NCI-H2196 treated with DMSO at 0.1 percent for 48 hours (cell line): ENCODE data around the gene YWHAE.
A peak's percentile ranks its signal among the peaks of the same experiment; 100 is the strongest.
"Not testable (repeated sequence)": the region's sequence is repeated elsewhere in the genome, so short reads cannot be mapped to it uniquely, and the experiment has no call there.

Experiments used
- DNase-seq: peaks from one replicate; lab custom pipeline; 2025; ENCODE audit not compliant: unreplicated experiment; lab: John Stamatoyannopoulos, UW

YWHAE gene

DNA sequence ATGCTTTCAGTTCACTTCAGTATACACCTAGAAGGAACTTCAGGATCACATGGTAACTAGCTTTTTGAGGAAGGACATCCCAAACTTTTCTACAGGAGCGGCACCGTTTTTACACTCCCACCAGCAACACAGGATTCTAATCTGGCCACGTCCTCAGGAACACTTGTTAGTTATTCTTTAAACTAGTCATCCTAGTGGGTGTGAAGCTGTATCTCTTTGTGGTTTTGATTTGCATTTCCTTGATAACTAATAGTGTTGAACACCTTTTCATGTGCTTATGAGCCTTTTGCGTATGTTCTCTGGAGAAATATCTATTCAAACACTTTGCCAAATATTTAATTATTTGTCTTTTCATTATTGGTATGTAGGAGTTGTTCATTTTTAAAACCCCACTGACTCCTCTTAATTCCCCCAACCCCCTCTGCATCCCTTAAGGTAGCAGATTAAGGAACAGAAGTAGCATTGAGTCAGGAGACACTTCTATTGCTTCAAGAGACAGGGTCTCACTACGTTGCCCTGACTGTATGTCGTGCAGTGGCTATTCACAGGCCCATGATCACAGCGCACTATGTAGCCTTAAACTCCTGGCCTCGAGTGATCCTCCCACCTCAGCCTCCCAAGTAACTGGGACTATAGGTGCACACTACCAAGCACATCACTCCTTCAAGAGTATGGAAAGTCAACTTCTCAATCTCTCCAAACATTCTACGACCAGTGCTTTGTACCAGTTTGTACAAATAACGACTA, 25.4 kb downstream of the YWHAE start:
- no peak for DNase-seq

DNA sequence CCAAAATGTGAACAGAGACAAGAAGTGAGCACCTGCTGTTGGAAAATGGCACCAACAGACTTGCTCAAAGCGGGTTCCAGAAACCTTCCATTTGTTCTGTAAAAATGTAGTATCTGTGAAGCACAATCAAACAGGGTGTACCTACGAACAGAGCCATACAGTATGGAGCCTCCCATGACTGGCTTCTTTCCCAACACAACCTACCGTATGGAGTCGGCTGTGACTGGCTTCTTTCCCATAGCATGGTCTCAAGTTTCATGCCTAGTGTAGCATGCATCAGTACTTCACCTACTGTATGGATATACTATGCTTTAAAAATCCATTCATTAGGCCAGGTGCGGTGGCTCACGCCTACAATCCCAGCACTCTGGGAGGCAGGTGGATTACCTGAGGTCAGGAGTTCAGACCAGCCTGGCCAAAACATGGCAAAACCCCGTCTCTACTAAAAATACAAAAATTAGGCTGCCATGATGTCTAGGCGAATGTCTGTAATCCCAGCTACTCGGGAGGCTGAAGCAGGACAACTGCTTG, 26.2 kb downstream of the YWHAE start:
- no peak for DNase-seq

DNA sequence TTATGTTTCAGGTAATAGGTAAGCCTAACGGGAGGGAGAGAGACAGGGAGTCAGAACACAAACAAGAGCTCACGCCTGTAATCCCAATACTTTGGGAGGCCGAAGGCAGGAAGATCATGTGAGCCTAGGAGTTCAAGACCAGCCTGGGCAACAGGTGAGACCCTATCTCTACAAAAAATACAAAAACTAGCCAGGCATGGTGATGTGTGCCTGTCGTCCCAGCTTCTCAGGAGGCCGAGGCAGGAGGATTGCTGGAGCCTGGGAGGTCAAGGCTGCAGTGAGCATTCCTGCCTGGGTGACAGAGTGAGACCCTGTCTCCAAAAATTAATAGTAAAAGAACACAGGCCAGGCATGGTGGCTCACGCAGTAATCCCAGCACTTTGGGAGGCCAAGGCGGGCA, 27.4 kb downstream of the YWHAE start:
- no peak for DNase-seq

DNA sequence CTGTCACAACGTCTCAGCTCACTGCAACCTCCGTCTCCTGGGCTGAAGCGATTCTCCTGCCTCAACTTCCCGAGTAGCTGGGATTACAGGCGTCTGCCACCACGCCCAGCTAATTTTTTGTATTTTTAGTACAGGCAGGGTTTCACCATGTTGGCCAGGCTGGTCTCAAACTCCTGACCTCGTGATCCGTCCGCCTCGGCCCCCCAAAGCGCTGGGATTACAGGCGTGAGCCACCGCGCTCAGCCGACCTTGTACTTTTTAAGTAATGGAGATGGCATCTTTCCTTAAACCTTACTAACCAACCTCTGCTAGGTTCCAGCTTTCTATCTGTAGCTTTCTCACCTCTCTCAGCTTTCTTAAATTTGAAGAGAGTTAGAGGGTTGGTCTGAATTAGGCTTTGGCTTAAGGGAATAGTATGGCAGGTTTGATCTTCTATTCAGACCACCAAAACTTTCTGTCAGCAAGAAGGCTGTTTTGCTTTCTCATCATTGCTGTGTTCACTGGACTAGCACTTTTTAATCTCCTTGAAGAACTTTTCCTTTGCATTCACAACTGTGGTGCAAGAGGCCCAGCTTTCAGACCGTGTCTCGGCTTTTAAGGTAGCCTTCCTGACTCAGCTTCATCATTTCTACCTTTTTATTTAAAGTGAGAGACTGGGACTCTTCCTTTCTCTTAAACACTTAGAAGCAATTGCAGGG, 28.0 kb downstream of the YWHAE start:
- no peak for DNase-seq

DNA sequence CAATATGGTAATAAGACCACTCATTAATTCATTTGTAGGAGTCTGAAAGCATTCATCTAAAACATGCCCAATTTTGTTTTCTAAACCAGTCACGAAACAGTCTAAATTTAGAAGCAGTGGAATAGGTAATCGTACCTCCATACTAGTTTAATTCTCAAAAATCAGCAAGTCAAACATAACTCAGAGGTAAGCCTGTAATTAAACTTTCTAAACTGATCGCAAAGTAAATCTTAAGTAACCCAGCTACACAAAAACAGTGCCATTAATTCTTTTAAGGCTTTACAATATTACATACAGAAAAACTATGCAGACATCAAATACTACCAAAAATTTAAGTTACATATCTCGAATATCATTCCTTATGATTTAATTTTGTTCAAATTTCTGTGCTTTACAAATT, 31.4 kb downstream of the YWHAE start:
- no peak for DNase-seq

DNA sequence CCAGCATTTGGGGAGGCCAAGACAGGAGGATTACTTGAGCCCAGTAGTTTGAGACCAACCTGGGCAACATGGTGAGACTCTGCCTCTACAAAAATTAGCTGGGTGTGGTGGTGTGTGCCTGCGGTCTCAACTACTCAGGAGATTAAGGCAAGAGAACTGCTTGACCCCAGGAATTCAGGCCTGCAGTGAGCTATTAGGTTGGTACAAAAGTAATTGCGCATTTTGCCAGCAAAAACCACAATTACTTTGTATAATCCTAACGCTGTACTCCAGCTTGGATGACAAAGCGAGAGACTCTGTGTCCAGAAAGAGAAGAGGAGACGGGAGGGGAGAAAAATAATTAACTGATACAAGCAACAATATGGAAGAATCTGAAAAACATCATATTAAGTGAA, 32.7 kb downstream of the YWHAE start:
- DNase-seq, result no peak

DNA sequence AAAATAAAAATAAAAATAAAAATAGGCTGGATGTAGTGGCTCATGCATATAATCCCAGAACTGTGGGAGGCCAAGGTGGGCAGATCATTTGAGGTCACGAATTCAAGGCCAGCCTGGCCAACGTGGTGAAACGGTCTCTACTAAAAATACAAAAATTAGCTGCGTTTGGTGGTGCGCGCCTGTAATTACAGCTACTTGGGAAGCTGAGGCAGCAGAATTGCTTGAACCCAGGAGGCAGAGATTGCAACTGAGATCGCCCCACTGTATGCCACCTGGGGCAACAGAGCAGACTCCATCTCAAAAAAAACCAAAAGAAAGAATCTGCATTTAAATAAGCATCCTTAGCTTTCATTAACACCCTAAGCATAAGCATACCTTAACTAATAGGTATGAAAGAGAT, 33.8 kb downstream of the YWHAE start:
- no peak for DNase-seq

DNA sequence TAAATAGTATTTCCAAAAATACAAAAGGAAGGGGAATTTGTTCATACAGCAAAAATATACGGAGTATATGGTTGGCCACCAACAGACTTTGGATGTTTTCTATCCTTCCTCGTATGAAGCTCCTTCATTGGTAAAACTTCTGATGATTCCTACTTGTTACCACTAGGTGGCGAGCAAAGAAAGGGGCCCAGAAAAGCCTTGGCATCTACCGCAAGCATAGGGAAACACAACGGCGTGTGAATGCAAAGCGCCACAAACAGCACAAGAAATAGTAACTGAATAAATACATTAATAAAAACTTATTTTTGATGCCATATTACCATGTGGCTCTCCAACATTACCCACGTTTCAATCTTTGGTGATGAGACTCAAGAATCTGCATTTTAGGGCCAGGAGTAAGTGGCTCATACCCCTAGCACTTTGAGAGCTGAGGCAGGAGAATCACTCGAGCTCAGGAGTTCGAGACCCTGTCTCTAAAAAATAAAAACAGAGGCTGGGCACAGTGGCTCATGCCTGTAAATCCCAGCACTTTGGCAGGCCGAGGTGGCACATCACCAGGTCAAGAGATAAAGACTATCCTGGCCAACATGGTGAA, 34.5 kb downstream of the YWHAE start:
- DNase-seq, result peak; percentile 16

DNA sequence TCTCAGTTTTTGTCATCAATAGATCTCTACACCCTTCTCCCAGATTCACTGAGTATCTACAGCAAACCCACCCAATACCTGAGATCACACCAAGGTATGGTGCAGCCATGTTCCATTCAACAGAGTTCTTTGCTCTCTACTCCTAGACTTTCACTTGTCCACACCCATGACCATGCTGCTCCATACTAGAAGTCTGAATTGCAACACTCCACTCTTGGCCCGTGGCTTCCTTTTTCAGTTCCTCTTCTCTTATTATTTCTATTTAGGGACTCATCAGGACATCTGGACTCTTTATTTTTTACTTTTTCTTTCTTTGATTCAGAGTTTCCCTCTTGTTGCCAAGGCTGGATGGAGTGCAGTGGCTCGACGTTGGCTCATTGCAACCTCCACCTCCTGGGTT, 37.1 kb downstream of the YWHAE start:
- DNase-seq, result no peak

DNA sequence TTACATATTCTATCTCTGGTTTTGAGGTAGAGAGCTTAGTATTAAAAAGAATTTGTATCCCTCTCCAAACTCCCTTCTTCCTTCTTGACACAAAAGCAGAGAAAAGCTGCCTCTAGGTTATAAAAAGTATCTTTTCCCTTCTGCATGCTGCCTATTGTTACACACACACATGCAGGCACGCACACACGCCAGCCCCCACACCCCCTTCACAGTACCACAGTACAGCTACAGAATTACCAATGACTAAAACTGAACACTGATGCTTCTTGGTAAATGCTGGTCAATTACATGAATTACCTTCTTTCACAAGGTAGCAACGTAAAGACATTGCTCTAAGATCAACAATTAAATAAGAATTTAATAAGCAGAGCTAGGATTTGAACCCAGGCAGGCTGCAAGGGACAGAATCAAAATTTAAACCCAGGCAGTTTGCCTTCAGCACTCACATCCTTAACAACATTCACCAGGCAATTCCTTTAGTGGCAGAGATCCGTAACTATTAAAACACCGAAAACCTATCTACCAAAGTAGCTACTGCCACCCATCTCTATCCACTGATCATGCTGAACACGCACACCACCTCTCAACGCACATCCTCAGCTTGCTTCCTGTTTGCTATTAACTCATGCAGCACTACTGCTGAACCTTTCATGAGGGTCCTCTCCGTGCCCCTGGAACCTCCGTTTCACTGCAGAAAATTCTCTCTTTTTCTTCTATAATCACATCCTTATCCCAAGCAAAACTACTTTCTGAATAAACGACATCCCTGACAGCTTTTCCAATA, 37.8 kb downstream of the YWHAE start:
- no peak for DNase-seq

DNA sequence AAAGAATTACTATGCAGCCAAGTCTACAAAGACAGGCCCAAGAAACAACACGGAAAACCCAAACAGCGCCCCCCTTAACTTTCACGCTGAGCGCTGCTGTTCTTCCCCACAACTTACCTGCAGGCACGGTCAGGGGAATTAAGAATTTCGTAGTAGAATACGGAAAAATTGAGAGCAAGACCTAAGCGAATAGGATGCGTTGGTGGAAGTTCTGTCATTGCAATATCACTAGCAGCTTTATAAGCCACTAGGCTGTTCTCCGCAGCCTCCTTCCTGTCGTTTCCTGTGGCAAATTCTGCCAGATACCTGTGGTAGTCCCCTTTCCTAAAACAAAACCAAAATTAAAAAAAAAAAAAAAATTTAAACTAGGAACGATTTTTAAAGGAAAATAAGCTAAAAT, 39.0 kb downstream of the YWHAE start:
- no peak for DNase-seq

DNA sequence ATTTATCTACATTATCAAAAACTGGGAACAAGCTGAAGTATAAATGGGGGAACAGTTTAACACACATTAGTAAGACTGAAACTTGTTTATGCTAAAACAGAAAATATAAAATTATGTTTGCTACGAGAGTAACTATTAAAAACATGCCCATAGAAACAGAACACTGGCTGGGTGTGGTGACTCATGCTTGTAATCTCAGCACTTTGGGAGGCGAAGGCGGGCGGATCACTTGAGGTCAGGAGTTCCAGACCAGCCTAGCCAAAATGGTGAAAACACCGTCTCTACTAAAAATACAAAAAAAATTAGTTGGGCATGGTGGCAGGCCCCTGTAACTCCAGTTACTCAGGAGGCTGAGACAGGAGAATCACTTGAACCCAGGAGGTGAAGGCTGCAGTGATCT, 39.7 kb downstream of the YWHAE start:
- not testable (repeated sequence) for DNase-seq

DNA sequence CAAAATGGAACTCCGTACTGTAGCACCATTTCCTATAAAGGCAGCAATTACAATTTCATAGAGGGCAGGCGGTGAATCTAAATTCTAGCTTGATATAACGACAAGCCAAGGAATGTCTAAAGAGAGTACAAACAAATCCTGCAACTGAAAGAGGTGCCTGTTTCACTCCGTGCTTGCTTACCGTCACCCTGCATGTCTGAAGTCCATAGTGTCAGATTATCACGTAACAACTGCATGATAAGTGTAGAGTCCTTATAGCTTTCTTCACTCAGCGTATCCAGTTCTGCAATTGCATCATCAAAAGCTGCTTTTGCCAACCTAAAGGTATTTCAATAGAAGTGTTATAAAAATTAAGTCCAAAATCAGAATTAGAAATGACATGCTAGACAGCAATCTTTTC, 46.0 kb downstream of the YWHAE start:
- no peak for DNase-seq

DNA sequence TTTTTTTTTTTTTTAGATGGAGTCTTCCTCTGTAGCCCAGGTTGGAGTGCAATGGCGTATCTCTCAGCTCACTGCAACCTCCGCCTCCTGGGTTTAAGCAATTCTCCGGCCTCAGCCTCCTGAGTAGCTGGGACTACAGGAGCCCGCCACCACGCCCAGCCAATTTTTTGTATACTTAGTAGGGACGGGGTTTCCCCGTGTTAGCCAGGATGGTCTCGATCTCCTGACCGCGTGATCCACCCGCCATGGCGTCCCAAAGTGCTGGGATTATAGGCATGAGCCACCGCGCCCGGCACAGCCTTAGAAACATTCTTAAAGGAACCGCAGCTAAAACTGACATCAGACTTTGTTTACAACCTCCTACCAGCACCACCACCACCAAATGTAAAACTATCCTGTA, 47.5 kb downstream of the YWHAE start:
- DNase-seq, result not testable (repeated sequence)

DNA sequence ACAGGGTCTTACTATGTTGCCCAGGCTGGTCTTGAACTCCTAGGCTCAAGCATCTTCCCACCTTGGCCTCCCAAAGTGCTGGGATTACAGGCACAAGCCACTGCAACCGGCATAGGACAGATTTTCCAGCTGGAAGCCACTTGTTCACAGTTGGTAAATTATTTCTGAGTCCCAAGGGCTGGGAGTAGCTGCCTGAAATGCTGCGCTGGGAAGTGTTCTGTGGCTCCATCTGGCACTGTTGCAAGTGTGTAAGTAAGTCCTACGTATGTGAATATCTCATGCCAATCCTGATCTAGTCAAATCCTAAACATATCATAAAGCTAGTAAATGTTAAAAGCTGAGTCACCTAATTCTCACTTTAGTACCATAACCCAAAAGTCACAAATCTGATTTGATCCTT, 48.1 kb downstream of the YWHAE start:
- DNase-seq, result no peak

DNA sequence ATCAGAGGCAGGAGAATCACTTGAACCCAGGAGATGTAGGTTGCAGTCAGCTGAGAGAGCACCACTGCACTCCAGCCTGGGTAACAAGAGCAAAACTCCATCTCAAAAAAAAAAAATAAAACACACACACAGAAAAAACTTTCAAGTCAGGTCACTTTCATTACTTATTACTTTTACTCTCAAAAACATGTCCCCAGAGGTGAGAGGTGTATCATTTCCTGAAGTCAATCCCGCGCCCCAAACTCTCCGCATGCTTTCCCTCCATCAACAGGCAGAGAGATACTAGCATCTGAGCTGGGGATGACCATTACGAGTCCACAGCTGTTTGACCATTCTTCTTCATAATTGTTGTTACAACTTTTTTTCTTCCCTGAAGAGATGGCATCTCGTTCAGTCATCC, 48.7 kb downstream of the YWHAE start:
- no peak for DNase-seq

DNA sequence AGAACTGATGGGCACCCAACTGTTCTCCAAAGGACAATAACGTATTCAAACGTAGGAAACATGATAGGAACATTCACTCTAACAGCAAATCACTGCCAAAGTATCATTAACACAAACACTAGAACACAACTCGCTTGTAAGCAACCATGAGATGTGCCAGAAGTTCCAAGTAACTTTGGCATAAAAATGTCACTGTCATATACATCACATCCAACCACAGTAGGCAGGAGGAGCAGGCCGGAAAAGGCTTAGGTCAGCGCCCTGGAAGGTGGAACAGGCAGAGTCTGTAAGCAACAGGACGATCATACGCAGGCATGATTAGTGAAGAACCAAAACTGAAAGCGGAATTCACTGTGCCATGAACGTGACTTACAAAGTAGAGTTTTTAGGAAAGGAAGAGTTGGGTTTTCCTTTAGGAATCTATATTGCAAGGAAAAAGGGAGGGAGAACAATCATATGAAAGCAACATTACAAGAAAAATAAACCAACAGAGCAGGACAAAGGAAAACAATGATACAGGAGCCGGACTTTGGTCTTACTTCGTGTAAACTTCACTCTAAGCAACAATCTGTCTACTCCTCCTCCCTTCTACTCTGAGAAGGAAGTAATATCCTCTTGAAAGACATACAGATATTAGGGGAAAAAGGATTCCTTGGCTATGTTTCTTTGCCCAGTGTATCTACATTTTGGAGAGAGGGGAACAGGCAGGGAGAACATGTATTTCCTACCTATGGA, 52.3 kb downstream of the YWHAE start:
- DNase-seq, result no peak

DNA sequence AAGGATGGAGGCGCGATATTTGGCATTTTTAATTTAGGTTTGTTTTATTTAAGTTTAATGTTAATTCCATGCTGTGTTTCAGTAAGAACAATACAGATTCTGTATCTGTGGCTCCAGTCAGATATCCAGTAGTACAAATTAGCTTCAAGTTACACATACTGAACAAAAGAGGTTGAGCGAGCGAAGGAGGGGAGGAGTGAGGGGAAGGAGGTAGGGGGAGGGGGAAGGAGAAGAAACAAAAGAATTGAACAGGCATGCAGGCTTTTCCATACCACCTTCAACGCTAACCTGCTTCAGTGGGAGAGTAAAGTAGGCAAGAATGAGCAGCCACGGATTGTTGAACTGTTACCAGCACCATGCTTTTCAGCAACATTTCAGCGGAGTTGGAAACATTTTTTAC, 55.5 kb downstream of the YWHAE start:
- DNase-seq, result no peak

DNA sequence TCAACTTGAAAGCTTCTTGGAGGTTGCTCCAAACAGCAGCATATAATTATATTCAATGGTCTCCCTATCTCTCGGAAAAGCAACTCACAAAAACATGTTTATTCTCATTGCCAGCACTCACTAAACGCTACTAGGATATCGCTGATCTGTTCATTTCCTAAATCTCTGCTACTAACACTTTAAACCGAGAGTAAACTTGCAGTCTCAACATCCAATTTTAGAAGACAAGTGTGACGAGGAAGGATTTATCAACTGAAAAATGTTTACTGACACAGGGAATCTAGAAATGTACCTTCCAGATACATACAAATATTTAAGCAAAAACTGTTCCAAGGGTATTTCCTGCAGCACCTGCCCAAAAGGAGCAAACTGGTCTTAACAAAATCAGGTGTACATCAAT, 56.5 kb downstream of the YWHAE start:
- DNase-seq, result no peak

DNA sequence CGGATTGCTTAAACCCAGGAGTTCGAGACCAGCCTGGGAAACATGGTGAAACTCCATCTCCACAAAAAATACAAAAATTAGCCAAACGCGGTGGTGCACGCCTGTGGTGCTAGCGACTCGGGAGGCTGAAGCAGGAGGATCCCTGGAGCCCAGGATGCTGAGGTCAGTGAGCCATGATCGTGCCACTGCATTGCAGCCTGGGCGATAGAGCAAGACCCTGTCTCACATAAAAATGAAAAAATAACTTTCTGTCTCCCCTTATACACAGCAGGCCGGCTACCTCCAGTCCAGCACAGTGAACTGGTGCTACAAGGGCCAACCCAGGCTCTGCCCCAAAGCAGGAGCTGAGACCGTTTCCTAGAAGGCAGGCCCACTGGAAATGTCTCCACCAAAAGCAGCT, 59.7 kb downstream of the YWHAE start:
- DNase-seq, result no peak

DNA sequence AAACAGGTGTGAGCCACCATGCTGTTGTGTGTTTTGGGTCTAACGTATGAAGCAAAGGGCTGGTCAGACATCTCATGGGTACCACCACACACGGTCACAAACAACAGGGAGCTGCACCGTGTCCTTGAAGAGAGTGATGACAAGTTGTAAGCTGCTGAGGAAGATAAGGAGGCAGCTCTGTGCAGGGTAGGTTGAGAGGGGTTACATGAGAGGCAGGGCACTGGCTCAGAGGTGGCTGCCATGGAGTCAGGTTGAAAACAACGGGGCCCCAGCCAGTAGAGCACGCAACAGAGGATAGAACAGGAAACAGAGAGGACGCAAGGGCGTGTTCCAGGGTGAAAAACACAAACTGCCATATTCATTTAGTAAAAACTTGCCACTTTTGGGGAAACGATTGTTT, 68.3 kb downstream of the YWHAE start:
- no peak for DNase-seq
